ENCODE data around the gene ZC3HAV1L.

DNA sequence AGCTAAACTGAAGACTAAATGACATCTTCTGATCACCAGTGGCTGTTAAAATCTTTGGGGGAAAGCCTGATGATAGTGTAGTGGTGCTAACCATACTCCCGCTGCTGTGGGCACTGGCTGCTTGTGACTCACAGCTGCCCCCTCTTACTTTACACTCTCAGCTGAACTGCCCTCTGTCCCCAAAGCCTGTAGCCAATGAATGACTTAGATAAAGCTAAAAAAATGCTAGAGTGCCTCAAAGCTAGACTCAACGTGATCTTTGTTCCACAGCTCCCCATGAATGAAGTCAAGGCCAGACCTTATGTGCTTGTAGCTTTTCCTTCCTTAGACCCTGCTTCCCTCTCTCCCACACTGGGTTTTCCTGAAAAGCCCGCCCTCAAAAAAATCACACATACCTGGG is 6.5 kb downstream of the ZC3HAV1L start:
- TF ChIP-seq, protein P1, sequence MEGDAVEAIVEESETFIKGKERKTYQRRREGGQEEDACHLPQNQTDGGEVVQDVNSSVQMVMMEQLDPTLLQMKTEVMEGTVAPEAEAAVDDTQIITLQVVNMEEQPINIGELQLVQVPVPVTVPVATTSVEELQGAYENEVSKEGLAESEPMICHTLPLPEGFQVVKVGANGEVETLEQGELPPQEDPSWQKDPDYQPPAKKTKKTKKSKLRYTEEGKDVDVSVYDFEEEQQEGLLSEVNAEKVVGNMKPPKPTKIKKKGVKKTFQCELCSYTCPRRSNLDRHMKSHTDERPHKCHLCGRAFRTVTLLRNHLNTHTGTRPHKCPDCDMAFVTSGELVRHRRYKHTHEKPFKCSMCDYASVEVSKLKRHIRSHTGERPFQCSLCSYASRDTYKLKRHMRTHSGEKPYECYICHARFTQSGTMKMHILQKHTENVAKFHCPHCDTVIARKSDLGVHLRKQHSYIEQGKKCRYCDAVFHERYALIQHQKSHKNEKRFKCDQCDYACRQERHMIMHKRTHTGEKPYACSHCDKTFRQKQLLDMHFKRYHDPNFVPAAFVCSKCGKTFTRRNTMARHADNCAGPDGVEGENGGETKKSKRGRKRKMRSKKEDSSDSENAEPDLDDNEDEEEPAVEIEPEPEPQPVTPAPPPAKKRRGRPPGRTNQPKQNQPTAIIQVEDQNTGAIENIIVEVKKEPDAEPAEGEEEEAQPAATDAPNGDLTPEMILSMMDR (IDR thresholded peaks at IDR 0.05; ENCODE audit: insufficient read depth, low read depth, low read length), result no peak
- no peak for TF ChIP-seq EZH2 (IDR thresholded peaks at IDR 0.05; ENCODE audit: insufficient read depth, low read length)
